Neural cell (in vitro differentiated cells): ENCODE data around the gene TSPYL6. TPM values are rescaled to one million over a fixed set of nuclear protein-coding genes. Genes with fewer than 3 reads are reported as not detected.

Experiments
- H2AFZ ChIP-seq: fragments of 200-600, 300-800 bp; sonication (generic), shearing (Covaris generic); 2 replicates; pipeline ENCODE4 v1.6.0; 2014; ENCODE audit warnings: low read depth, mild to moderate bottlenecking, antibody characterized with exemption, low read length, moderate library complexity
- H3F3A ChIP-seq: fragments of 200-600 bp; shearing (Covaris generic); 2 replicates; pipeline ENCODE4 v1.6.1; 2016; ENCODE audit warnings: mild to moderate bottlenecking, moderate library complexity, mixed read lengths, antibody characterized with exemption, low read length; ENCODE audit not compliant: insufficient read depth, poor library complexity, severe bottlenecking
- H3K27ac ChIP-seq: fragments of 200-600, 300-800 bp; sonication (generic), shearing (Covaris generic); 2 replicates; pipeline ENCODE4 v1.5.1; 2014; ENCODE audit warnings: mild to moderate bottlenecking, low read length, moderate library complexity
- H3K27me3 ChIP-seq: fragments of 300-800, 200-600 bp; sonication (generic), shearing (Covaris generic); 2 replicates; pipeline ENCODE4 v1.6.0; 2014; ENCODE audit warnings: mild to moderate bottlenecking, low read depth, low read length, moderate library complexity; ENCODE audit not compliant: insufficient read depth
- H3K36me3 ChIP-seq: fragments of 300-800, 200-600 bp; sonication (generic), shearing (Covaris generic); 2 replicates; pipeline ENCODE4 v1.5.1; 2014; ENCODE audit warnings: mild to moderate bottlenecking, antibody characterized with exemption, low read length, moderate library complexity; ENCODE audit not compliant: insufficient read depth
- H3K4me2 ChIP-seq: fragments of 300-800, 200-600 bp; sonication (generic), shearing (Covaris generic); 2 replicates; pipeline ENCODE4 v1.6.0; 2014; ENCODE audit warnings: mild to moderate bottlenecking, low read length
- H3K4me3 ChIP-seq: fragments of 300-800, 200-600 bp; sonication (generic), shearing (Covaris generic); 2 replicates; pipeline ENCODE4 v1.5.1; 2014; ENCODE audit warnings: mild to moderate bottlenecking, low read length, moderate library complexity
- H3K79me2 ChIP-seq: fragments of 200-600 bp; shearing (Covaris generic); replicated peaks from 2 replicates; pipeline ENCODE4 v1.6.0; 2014; ENCODE audit warnings: mild to moderate bottlenecking, low read length, moderate library complexity; ENCODE audit not compliant: insufficient read depth
- H3K9ac ChIP-seq: fragments of 300-800, 200-600 bp; sonication (generic), shearing (Covaris generic); 2 replicates; pipeline ENCODE4 v1.6.1; 2016; ENCODE audit warnings: mild to moderate bottlenecking, low read length, mixed read lengths
- H3K9me2 ChIP-seq: fragments of 200-600 bp; shearing (Covaris generic); 2 replicates; pipeline ENCODE4 v1.6.1; 2016; ENCODE audit warnings: mild to moderate bottlenecking, low read length, mixed read lengths; ENCODE audit not compliant: insufficient read depth
- H3K9me3 ChIP-seq: fragments of 200-600, 300-800 bp; sonication (generic), shearing (Covaris generic); 2 replicates; pipeline ENCODE4 v1.6.1; 2016; ENCODE audit warnings: mild to moderate bottlenecking, mixed run types, low read length, moderate library complexity, mixed read lengths
- H4K20me1 ChIP-seq: fragments of 200-600 bp; shearing (Covaris generic); 2 replicates; pipeline ENCODE4 v1.6.1; 2016; ENCODE audit warnings: mild to moderate bottlenecking, mixed run types; ENCODE audit not compliant: insufficient read depth
- EP300 ChIP-seq: fragments of 450-650 bp; conservative IDR thresholded peaks from 2 replicates; pipeline ENCODE4 v1.6.1; 2014; ENCODE audit warnings: antibody characterized with exemption, mild to moderate bottlenecking, moderate library complexity; ENCODE audit not compliant: poor library complexity, severe bottlenecking
- EZH2 ChIP-seq: fragments of 200-600, 300-800 bp; shearing (Covaris generic), sonication (generic); IDR thresholded peaks from 2 replicates; pipeline ENCODE4 v1.6.1; 2014; ENCODE audit warnings: antibody characterized with exemption, low read length, borderline replicate concordance, mild to moderate bottlenecking; ENCODE audit not compliant: insufficient read depth, poor library complexity, severe bottlenecking
- MXI1 ChIP-seq: fragments of 450-650 bp; conservative IDR thresholded peaks from 2 replicates; pipeline ENCODE4 v1.6.1; 2014; ENCODE audit warnings: antibody characterized with exemption, mild to moderate bottlenecking; ENCODE audit not compliant: poor library complexity, severe bottlenecking
- POLR2AphosphoS5 ChIP-seq: IDR thresholded peaks from 2 replicates; pipeline ENCODE4 v1.6.1; 2012
- RAD21 ChIP-seq: fragments of 450-650 bp; conservative IDR thresholded peaks from 2 replicates; pipeline ENCODE4 v1.6.1; 2014; ENCODE audit warnings: antibody characterized with exemption, mild to moderate bottlenecking, moderate library complexity
- SMC3 ChIP-seq: fragments of 450-650 bp; conservative IDR thresholded peaks from 2 replicates; pipeline ENCODE4 v1.6.1; 2014; ENCODE audit warnings: antibody characterized with exemption, mild to moderate bottlenecking, moderate library complexity; ENCODE audit not compliant: poor library complexity
- TAF1 ChIP-seq: IDR thresholded peaks from 2 replicates; pipeline ENCODE4 v1.6.1; 2012; ENCODE audit warnings: low read depth
- polyA plus RNA-seq: library from polyadenylated mRNA; depleted of rRNA; stranded (reverse); fragments of >200 nt; gene quantifications from 2 replicates; pipeline ENCODE4 v1.2.3, GENCODE V29; 2014
- TF ChIP-seq, protein P1 (sequence below): fragments of 450-650 bp; IDR thresholded peaks from 2 replicates; pipeline ENCODE4 v1.5.1; 2014; ENCODE audit warnings: antibody characterized with exemption, mild to moderate bottlenecking, moderate library complexity; ENCODE audit not compliant: poor library complexity, severe bottlenecking
- TF ChIP-seq, protein P2 (sequence below): IDR thresholded peaks from 2 replicates; pipeline ENCODE4 v1.6.1; 2012; ENCODE audit warnings: borderline replicate concordance

The TSPYL6 gene
- polyA plus RNA-seq, 1 donor from 2014 or later = not detected

DNA sequence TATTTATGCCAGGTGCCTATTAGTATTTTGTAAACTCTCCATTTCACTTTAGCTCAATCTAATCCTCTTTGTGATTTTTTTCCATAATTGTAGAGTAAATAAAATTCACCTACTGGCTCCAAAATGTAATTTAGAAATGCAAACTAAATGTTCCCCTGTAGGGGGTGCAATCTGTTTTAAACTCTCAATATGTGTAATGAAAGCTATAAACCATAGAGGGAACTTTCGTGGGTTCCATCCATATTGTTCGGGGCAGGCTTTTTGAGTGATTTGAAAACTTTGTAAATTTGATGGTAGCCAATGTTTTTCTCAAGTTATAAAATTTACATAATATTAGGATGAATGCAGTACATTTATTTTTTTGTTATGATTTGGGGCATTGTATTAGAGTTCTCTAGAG is 49.4 kb downstream of the TSPYL6 start:
- no peaks in the 10 kb centered on the region for H3K9me3 ChIP-seq
- no peak overlapping the region for H2AFZ ChIP-seq
- H3K27me3 ChIP-seq = no peaks in the 10 kb centered on the region
- no peaks in the 10 kb centered on the region for H4K20me1 ChIP-seq
- no peaks in the 10 kb centered on the region for H3F3A ChIP-seq
- no peak for TF ChIP-seq TAF1
- no peak for TF ChIP-seq EZH2
- TF ChIP-seq MXI1 = no peak
- TF ChIP-seq RAD21 = peak; percentile 38
- TF ChIP-seq SMC3 = no peak
- TF ChIP-seq EP300 = no peak
- TF ChIP-seq, protein P1, sequence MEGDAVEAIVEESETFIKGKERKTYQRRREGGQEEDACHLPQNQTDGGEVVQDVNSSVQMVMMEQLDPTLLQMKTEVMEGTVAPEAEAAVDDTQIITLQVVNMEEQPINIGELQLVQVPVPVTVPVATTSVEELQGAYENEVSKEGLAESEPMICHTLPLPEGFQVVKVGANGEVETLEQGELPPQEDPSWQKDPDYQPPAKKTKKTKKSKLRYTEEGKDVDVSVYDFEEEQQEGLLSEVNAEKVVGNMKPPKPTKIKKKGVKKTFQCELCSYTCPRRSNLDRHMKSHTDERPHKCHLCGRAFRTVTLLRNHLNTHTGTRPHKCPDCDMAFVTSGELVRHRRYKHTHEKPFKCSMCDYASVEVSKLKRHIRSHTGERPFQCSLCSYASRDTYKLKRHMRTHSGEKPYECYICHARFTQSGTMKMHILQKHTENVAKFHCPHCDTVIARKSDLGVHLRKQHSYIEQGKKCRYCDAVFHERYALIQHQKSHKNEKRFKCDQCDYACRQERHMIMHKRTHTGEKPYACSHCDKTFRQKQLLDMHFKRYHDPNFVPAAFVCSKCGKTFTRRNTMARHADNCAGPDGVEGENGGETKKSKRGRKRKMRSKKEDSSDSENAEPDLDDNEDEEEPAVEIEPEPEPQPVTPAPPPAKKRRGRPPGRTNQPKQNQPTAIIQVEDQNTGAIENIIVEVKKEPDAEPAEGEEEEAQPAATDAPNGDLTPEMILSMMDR = peak; percentile 50
- no peak overlapping the region for H3K9ac ChIP-seq
- no peak overlapping the region for H3K27ac ChIP-seq
- H3K4me3 ChIP-seq = no peak overlapping the region
- no peaks in the 10 kb centered on the region for H3K36me3 ChIP-seq
- H3K79me2 ChIP-seq = no peaks in the 10 kb centered on the region
- H3K9me2 ChIP-seq = no peaks in the 10 kb centered on the region
- no peak overlapping the region for H3K4me2 ChIP-seq

DNA sequence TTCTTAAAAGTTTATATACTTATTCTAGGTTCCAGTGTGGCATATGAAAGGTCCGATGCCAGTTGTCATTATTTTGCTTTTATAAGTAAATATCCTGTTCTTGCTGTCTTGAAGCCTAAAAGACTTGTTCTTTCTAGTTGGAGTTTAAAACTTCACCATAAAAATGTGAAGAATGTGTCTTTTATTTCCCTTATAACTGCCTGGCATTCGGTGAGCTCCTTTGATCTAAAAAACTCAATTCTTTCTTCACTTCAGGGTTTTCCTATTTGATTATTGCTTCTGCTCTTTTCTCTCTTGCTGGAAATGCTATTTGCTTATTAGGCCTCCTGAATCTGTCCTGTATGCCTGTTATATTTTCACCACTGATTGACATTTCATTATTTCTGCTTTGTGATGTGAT is 51.6 kb downstream of the TSPYL6 start:
- Histone ChIP-seq H3K4me3 (no peak overlapping the region), H2AFZ (no peak overlapping the region), H3K27me3 (no peaks in the 10 kb centered on the region), H3K9me3 (no peaks in the 10 kb centered on the region), H3K4me2 (no peak overlapping the region), H3K36me3 (no peaks in the 10 kb centered on the region), H3K79me2 (no peaks in the 10 kb centered on the region), H4K20me1 (no peaks in the 10 kb centered on the region), H3K9me2 (no peaks in the 10 kb centered on the region), H3F3A (no peaks in the 10 kb centered on the region), H3K9ac (no peak overlapping the region), H3K27ac (no peak overlapping the region)
- TF ChIP-seq EZH2 (no peak), MXI1 (no peak), RAD21 (no peak), EP300 (no peak), POLR2AphosphoS5 (no peak), SMC3 (no peak), TAF1 (no peak)
- TF ChIP-seq, protein P2, sequence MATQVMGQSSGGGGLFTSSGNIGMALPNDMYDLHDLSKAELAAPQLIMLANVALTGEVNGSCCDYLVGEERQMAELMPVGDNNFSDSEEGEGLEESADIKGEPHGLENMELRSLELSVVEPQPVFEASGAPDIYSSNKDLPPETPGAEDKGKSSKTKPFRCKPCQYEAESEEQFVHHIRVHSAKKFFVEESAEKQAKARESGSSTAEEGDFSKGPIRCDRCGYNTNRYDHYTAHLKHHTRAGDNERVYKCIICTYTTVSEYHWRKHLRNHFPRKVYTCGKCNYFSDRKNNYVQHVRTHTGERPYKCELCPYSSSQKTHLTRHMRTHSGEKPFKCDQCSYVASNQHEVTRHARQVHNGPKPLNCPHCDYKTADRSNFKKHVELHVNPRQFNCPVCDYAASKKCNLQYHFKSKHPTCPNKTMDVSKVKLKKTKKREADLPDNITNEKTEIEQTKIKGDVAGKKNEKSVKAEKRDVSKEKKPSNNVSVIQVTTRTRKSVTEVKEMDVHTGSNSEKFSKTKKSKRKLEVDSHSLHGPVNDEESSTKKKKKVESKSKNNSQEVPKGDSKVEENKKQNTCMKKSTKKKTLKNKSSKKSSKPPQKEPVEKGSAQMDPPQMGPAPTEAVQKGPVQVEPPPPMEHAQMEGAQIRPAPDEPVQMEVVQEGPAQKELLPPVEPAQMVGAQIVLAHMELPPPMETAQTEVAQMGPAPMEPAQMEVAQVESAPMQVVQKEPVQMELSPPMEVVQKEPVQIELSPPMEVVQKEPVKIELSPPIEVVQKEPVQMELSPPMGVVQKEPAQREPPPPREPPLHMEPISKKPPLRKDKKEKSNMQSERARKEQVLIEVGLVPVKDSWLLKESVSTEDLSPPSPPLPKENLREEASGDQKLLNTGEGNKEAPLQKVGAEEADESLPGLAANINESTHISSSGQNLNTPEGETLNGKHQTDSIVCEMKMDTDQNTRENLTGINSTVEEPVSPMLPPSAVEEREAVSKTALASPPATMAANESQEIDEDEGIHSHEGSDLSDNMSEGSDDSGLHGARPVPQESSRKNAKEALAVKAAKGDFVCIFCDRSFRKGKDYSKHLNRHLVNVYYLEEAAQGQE = no peak
- TF ChIP-seq, protein P1 = no peak

Other genes with a start within 250 kb of the TSPYL6 start
- gene ACYP2, start 140.6 kb downstream of the TSPYL6 start, polyA plus RNA-seq = 42.9 and 48.2 TPM in 2 replicates
- gene SPTBN1, start 200.1 kb upstream of the TSPYL6 start, polyA plus RNA-seq = 92.1 and 99.4 TPM in 2 replicates